Limb (tissue), 2 donors: Measurements from ENCODE around the gene CUBN.

Experiments
- DNase-seq, 2 donors: peaks; one replicate each; pipeline ENCODE4 v3.0.0-alpha.2; 2016; ENCODE audit errors: extremely low spot score in 2 of 2

The CUBN gene

DNA sequence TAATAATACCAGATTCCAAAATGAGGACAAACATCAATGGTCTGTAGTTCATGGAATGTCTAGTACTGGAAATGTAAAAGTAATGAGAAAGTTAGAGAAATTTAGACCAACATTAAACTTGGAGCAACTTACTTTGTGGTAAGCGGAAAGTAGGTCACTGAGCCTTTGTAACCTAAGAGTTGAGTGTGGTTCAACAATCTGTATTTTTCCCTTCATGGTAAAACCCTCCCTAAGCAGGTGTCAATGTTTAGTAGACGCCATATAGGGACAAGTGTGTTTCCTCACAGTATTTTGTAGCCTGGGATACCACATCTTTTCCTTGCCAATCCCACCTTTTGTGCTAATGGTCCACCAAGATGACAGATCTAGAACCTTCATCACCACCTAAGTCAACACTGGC is 245.1 kb downstream of the CUBN start:
- DNase-seq = no peak

DNA sequence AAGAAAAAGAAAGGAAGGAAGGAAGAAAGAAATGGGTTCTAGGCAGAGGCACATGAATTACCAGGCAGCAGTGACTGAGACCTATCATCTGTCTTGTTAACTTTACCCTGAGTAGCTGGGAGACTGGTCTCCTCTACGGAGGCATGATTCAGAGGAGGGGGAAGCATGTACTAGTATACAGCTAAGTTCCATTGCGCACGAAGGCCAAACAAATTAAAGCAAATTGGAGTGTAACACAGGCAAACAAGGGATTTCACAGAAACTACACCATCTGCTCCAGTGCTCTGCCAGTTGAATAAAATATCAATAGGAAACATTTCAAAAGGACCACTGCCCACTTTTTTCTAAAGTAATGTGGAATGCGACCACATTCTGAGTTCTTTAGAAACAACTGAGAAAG is 246.5 kb downstream of the CUBN start:
- no peak for DNase-seq

DNA sequence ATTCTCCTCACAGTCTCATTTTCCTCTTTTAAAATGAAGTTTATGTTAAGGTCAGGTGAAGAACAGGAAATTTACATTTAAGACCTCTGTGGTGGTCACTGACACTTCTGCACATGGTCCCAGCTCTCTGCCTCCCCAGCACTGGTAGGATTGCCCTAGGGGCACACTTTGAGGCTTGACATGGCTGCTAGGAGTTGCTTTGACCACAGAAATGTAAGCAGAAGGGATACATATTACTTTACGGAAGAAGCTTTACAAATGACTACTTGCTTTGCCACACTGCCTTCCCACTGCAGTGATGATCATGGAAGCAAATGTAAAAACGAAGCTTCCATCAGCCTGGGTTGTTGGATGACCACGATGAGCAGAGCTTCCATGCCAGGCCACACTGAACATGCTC is 259.3 kb downstream of the CUBN start:
- DNase-seq = no peak

DNA sequence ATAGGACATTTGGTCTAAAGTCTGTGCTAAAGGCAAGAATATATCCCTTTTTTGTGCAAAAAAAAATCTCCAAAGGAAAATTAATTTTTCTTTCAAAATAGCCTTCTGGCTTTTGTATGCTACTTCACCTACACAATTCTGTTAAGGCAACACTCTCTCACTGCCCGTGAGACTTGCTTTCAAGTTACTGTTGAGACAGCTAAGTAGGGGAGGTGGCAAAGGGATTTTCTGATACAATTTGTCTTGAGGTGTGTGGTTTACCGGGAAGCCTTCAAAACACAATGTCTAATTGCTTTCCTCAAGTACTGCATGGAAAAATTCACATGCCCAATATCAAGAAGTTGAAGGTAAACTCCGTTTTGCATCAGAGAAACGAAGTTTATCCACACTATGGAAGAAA is 261.6 kb downstream of the CUBN start:
- DNase-seq = no peak

DNA sequence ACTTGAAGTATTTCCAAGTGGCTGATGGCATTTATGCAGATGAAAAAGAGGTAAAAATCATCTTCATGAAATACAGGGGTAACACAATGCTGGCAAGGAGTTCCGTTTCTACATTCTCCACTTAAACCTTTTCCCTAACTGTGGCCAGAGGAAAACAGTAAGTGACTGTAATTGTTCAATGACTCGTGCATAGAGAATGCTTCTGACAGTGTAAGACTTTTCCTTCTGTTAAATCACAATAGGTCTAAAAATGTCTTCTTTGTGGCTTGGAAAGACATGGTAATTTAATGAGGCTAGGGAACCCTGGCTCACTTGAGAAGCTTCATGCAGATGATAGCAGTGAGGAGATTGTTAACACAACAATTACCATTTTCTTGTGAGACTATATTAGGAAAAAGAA is 262.1 kb downstream of the CUBN start:
- peak in 1 of 2 donors; percentile 22 for DNase-seq

DNA sequence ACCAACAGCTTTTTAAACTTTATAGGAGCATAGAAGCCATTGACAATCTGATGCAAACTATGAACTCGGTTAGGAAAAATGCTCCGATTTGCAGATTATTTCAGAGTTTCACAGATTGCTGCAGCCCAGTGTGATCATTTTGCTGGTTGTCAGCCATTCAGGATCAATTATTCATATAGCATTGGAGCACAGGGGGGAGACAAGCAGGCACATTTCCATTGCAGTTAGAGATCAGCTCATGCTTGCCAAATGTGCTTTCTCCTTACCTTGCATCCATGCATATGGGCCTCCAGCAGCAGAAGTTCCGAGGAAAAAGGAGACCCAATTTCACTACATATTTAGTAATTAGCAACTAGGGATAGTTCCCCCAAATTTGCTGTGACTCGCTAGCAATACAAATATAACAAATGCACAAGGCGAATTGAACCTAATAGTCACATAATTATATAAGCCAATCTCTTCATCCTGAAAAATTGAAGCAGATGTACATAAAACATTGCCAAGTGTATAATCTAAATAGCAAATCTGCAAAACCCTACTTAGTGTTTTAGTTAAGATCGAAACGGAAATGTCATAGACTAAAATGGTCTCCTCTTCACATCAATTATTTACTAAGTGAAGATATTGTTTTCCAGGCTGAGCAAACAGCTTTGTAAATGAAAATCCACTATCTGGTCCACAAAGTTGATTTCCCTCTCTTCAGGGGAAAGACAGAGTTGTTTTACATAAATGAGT is 262.9 kb downstream of the CUBN start:
- DNase-seq = no peak

DNA sequence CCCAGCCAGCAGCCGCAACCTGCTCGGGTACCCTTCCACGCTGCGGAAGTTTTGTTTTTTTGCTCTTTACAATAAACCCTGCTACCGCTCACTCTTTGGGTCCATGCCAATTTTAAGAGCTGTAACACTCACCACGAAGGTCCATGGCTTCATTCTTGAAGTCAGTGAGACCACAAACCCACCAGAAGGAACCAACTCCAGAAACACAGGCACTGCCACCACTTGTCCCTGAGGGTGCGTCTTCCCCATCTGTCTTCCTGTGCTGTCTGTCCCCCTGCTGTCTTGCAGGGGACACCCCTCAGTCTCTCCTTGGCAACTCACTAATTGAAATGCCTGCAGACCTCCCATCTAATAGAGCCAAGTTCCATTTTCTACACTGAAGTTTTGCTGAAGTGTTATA is 263.8 kb downstream of the CUBN start:
- no peak for DNase-seq

DNA sequence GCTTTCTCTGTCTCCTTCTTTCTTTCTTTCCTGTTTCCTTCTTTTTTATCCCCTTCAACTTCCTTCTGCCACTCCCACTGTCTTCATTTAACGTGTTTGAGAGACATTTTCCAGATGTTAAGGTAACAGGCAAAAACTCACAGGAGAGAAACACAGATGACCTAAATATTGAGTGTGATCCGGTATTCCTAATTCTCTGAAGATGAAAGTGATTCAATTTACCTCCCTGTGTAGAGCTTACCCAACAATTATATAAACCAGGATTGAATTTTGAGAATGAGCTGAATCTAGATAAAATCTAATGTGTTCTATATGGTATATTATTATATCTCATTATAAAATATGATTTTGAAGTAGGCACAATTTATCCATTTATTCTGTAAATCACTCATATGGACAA is 265.8 kb downstream of the CUBN start:
- DNase-seq = no peak

DNA sequence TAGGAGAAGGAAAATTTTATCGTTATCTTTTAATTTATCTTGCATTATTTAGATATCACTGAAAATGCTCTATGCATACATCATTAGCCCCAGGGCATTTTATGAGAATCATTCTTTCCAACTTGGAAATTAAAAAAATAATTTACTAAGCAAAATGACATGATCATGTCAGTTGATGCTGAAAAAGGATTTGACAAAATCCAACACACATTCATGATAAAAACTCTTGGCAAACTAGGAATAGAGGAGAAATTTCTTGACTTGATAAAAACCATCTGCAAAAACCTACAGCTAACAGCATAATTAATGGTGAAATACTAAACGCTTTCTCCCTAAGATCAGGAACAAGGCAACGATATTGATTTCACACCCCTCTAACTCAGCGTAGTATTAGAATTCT is 272.2 kb downstream of the CUBN start:
- no peak for DNase-seq

DNA sequence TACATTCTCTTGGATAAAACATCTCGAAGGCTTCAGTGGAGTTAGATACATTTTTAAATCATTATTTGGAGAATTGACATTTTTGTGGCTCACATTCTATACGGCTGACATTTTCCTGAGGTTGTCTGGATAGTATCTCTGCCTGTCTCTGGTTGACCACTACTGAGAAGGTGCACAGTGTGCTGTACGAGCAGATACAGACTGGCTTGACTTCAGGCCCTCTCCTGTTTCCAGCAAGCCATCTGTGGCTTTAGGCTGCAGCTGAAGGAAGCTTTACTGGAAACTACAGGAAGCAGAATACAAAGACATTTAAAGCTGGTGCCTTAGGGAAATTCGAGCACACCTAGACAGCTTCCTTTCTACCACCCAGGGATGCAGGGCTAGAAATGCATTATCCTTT is 273.0 kb downstream of the CUBN start:
- peak in 1 of 2 donors; percentile 71 for DNase-seq

DNA sequence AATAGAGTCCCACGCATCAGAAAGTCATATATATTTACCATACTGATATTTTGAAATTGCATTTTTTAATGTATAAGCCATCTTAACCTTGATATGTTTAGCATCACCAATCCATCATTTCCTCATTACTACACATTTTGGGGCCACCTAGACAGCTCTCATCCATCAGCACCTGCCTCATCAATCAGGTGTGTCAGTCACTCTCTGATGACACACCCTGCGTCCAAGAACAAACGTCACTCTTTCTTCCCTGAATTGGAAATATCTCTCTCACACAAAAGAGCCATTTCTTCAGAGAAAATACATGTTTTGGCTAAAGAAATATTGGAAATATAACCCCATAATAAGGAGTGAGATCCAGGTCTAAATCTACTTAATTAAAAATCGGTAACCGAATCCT is 273.5 kb downstream of the CUBN start:
- DNase-seq = no peak

DNA sequence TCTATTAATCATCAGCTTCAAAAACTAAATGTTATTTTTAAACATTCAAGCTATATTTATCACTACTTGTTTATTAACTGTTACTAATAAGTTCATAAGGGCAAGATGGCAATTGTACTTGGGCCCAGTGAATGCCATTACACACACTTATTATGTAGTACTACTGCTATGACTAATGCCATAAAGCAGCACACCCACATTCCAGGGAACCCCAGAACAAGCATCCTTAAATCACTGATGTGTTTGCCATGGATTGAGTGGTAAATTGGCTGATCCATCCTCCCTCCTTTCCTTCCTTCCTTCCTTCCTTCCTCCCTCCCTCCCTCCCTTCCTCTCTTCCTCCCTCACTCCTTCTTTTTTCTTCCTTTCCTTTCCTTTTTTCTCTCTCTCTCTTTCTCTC is 275.0 kb downstream of the CUBN start:
- no peak for DNase-seq

DNA sequence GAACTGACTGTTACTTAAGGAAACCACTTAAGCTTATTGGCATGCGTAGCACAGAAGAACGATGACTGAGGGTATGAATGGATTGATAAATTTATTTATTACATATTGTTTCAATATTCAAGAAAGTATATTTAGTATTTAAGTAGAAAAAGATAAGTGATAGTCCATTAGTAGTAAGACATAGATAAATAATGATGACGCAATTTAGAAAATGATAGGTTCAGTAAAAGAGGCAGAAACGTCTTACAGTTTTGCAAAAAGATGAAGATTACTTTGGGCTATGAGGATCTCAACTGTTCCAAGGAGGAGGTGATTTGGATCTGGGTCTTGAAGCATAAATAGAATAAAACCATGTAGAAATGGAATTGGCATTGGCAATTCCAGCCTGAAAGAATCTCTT is 275.8 kb downstream of the CUBN start:
- no peak for DNase-seq

DNA sequence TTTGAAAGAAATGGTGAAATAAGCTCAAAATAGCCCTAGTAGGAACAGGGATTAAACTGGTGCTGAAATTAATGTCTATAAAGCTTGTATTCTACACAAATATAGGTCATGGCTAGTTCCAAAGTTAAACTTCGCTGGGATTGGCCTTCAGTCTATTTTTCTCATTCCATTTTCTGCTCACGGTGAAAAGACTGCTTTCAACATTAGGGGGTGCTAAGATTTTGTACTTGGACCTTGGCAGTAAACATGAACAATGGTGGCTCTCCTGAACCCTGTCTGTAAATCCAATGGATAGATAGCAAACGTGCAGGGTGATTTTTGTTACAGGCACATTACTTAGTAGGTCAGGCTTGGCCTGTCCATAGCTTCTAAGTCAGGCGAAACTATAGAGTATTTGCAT is 276.4 kb downstream of the CUBN start:
- peak in 1 of 2 donors; percentile 67 for DNase-seq

DNA sequence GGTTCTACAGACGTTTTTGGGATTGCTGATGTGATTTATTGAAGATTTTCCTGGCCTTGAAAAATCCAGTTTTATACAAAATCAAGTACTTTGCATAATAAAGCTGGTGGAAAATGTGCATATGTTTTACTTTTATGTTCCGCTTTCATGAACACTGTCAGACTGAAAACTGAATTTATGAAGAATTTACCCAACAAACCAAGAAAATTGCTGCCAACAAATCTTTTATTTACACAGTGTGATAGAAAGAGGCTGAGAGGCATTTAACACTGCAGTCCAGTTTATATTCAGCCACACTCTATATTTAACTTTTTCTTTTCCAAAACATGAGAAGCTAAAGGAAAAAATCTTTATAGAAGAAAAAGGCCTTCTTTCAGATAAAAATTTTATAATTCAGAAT is 277.0 kb downstream of the CUBN start:
- DNase-seq = no peak

DNA sequence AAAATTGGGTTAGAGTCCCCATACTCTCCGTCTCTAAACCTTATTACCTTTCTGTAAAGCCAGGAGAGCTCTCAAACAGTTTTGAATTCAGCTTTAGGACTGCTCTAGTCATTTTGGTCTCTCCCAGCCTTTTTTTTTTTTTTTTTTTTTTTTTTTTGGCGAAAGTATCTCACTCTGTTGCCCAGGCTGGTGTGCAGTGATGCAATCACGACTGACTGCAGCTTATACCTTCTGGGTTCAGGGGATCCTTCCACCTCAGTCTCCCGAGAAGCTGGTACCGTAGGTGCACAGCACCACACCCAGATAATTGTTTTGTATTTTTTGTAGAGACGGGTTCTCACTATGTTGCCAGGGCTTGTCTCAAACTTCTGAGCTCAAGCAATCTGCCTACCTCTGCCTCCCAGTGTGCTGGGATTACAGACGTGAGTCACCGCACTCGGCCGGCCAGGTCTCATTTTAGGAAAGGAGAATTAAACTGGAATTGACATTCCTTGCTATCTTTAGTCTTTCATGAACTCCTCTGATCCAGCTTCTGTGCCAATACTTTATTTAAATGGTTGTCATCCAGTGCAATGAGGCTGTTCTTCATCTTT is 281.0 kb downstream of the CUBN start:
- no peak for DNase-seq

DNA sequence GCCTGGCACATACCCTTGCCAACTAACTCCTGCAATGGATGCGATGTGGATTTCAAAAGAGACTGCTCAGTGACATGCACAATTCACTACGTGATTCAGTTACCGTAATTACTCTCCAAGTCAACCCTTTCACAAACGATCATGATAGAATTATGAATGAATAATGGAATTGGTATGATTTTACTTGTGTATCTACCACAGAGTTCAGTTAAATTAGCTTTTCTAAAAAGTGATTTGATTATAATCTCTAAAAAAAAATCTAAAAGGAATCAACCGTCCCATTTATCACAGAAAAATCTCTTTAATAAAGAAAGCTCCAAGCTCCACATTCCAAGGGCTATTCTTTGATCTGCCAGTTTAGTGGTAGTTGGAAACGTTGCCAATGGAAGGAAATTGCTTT is 282.0 kb downstream of the CUBN start:
- DNase-seq = no peak

DNA sequence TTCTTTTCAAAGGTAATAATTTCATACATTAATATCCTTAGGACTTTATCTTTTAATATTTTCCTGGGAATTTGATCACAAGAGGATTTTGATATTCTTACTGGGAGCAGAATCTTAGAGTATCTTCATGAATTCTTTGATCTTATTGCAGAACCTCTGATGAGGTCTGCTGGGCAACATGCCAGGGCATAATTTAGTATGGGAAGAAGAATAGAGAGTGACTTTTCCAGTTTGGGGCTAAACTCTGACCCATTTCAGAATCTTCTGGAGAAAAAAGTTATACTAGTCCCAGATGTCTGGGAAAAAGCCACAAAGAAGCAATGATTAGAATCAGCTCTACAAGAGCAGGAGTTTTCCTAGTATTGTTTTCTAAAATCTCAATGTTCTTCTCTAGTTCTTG is 284.4 kb downstream of the CUBN start:
- DNase-seq = no peak

DNA sequence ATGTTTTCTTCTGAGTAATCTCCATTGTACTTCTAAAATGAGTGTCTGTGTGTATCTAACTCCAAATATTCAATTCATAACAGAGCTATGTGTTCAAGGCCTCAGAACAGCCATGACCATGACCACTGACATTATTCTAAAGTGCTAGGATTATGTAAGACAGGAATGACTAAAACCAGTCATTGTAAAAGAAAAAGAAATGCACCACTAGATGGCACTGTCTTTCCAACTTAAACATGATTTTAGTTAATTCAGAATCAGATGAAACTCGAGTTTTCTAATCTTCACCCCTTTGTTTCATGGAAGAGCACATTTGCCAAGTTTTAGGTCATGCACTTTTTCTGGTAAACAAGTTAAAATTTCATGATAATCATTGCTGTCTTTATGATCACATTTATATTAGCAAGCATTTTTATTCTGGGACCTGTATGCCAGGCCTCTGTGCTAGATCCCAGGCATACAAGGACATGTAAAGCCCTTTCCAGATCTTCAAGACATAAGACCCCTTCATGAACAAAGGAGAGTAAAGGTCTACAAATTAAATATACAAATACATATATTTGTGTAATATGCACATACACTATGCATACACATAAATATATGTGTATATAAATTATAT is 286.2 kb downstream of the CUBN start:
- peak in 1 of 2 donors; percentile 92 for DNase-seq

DNA sequence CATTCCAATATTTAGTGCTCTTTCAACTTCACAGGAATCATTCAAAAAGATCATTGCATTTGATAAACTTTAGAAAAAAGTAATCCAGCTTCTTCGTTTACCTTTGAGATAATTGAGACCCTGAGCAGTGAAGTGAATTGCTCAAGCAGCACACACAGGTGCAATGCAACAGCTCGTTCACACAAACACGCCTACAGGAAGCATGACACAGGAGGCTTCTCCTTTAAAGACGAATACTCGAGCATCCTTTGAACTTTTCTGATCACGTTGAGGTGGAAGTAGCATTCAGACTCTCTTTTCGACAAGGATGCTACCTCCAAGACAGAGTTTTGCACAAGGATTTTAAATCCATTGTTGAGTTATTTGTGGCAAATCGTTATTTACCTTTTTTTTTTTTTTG is 294.4 kb downstream of the CUBN start:
- DNase-seq = no peak

DNA sequence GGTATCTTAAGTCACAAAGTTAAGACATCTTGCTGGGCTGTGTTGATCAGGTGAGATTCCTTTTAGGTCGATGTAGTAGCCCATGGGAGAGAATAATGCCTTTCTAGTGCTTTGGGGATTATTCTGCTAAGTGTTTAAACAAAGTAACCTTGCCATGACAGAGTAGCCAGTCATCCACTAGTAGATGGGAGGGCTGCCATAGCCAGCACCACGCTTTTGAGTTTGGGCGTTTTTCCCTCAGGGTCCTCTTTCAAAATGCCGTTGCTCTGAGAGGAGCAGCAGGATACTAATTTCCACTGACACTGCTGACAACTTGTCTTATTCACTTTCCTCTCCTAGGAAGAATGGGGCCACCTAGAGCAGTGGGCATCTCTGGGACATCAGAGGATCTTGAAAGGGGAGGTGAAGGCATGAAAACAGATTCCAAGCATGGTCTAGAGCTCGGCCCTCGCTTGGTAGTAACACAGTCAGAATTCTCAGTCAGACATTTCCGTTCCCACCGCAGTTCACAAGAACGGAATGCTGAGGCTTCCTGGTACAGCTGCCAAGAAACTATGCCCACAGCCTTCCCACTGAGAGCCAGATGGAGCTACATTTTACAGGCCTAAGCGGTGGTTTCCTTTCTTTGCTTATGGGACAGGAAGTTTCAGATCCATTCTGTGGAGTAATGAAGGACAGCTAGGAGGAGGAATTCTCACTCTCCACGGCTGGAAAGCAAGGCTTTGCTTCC is 297.1 kb downstream of the CUBN start:
- peak in 1 of 2 donors; percentile 60 for DNase-seq

DNA sequence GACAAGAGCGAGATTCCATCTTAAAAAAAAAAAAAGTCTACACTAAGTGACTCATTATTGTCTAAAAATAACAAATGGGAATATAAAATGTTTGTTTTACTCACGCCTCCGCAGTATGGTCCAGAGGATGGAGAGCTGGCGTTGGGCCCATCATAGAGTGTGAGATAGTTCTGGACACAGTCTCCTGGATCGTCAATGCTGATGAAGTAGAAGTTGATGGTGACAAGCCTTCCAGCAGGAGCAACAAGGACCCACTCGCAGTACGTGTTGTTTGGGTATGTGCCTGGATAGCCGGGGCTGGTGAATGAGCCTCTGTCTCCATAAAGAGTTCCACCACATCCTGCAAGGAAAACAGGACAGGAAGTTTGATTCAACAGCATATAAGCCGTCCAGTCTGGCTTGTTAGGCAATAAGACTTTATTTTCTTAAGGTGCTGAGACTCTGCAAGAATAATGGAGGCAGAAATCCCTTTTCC is 300.9 kb downstream of the CUBN start:
- DNase-seq = no peak
